Measurements from ENCODE around the gene RB1.

- TF ChIP-seq CTCF (IDR thresholded peaks at IDR 0.05 in 2 of 3, conservative IDR thresholded peaks at IDR 0.05 in 1 of 3; ENCODE audit: borderline replicate concordance in 1 of 3, insufficient read depth in 1 of 3, low read depth in 2 of 3, low read length in 2 of 3) (no peak), EZH2phosphoT487 (IDR thresholded peaks at IDR 0.05; ENCODE audit: borderline replicate concordance) (no peak), YY1 (IDR thresholded peaks at IDR 0.05; ENCODE audit: extremely low read depth, insufficient replicate concordance, low read depth, low read length) (no peak), ZNF274 (IDR thresholded peaks at IDR 0.05; ENCODE audit: low read depth, low read length) (no peak), SRF (IDR thresholded peaks at IDR 0.05; ENCODE audit: low read depth) (no peak), EZH2 (IDR thresholded peaks at IDR 0.05) (no peak), CEBPB (IDR thresholded peaks at IDR 0.05; ENCODE audit: low read depth) (no peak), SP1 (IDR thresholded peaks at IDR 0.05; ENCODE audit: low read depth) (no peak), POLR2AphosphoS5 (IDR thresholded peaks at IDR 0.05; ENCODE audit: low read depth, low read length) (no peak), ZFX (IDR thresholded peaks at IDR 0.05) (no peak), POLR2A (IDR thresholded peaks at IDR 0.05; ENCODE audit: borderline replicate concordance, extremely low read depth, insufficient read depth, insufficient read length) (no peak), TCF7L2 (IDR thresholded peaks at IDR 0.05; ENCODE audit: borderline replicate concordance, extremely low read depth, insufficient read depth, insufficient read length) (no peak)
- TF ChIP-seq, protein P1, sequence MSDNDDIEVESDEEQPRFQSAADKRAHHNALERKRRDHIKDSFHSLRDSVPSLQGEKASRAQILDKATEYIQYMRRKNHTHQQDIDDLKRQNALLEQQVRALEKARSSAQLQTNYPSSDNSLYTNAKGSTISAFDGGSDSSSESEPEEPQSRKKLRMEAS (IDR thresholded peaks at IDR 0.05) = no peak
- TF ChIP-seq, protein P2, sequence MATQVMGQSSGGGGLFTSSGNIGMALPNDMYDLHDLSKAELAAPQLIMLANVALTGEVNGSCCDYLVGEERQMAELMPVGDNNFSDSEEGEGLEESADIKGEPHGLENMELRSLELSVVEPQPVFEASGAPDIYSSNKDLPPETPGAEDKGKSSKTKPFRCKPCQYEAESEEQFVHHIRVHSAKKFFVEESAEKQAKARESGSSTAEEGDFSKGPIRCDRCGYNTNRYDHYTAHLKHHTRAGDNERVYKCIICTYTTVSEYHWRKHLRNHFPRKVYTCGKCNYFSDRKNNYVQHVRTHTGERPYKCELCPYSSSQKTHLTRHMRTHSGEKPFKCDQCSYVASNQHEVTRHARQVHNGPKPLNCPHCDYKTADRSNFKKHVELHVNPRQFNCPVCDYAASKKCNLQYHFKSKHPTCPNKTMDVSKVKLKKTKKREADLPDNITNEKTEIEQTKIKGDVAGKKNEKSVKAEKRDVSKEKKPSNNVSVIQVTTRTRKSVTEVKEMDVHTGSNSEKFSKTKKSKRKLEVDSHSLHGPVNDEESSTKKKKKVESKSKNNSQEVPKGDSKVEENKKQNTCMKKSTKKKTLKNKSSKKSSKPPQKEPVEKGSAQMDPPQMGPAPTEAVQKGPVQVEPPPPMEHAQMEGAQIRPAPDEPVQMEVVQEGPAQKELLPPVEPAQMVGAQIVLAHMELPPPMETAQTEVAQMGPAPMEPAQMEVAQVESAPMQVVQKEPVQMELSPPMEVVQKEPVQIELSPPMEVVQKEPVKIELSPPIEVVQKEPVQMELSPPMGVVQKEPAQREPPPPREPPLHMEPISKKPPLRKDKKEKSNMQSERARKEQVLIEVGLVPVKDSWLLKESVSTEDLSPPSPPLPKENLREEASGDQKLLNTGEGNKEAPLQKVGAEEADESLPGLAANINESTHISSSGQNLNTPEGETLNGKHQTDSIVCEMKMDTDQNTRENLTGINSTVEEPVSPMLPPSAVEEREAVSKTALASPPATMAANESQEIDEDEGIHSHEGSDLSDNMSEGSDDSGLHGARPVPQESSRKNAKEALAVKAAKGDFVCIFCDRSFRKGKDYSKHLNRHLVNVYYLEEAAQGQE (IDR thresholded peaks at IDR 0.05; ENCODE audit: low read depth) = no peak
These were observed 186.7 kb downstream of the RB1 start for GRCh38 chr13:48490241-48490640.
